HG02610 (cell line): Measurements from ENCODE around the gene KCNQ1.

ENCODE experiments used
- ATAC-seq: cut with Tn5 transposase; IDR thresholded peaks from one replicate; pipeline ENCODE4 v1.9.1; 2021; ENCODE audit warnings: mild to moderate bottlenecking, moderate library complexity; ENCODE audit not compliant: unreplicated experiment

Gene KCNQ1

DNA sequence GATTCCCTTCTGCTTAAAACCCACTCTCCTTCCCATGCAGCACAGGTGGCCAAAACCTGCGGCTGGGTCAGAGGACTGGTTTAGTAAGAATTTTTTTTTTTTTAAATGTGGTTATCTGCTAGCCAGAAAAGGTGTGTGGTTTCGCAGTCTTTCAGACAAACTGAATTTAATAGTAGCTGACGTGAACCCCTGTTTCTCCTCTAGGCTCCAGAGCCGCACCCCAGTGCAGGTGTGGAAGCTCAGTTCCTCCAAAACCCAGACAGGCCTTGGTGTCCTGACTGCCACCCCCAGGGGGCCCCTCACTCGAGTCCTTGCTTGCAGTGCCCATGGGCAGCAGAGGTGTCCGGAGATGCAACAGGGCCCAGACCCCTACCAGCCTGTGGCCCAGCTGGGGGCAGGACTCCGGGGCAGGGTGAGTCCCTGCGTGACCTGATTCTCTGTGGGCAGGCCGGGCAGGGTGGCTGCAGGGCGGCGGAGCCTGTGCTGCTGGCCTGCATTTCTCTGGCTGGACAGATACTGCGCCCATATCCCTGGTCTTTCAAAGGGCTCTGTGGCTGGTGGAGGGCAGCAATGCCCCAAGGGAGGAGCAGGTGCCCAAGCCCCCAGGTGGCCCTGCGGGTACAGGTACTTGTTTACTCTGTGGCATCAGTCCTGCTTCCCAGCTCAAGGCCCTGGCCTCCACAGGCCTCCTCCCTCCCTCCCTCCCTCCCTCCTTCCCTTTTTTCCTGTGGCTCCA lies 15.2 kb downstream of the KCNQ1 start:
- ATAC-seq, result no peak

DNA sequence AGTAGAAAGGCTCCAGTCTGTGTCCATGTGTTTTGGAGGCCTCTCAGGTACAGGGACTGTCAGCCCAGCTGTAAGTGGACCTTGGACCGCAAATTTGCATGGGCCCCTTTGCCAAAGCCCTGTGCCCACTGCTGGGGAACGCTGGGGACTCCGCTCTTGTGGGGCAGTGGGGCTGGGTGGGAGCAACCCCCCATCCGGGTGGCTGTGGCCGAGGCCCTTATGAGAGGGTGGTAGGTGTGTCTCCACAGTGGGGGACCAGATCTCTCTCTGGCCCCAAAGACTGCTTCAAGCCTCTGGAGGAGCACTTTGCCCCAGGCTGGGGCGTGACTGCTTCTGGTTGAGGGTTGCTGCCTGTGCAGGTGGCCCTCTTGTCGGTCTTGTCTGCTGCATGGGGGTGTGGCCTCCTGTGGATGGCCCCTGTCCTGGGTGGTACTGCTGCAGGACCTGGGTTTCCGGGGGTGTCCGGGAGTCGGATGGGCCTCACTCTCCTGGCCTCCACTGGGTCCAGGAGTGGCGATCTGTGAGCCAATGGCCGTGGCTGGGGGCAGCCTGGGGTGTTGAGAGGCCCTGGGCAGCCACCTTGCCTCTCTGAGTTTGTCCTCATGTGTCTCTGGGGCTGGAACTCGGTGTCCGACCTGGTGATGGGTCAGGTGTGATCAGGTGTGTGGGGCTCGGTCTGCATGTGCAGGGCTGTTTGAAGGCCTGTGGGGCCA lies 15.9 kb downstream of the KCNQ1 start:
- ATAC-seq, result no peak

DNA sequence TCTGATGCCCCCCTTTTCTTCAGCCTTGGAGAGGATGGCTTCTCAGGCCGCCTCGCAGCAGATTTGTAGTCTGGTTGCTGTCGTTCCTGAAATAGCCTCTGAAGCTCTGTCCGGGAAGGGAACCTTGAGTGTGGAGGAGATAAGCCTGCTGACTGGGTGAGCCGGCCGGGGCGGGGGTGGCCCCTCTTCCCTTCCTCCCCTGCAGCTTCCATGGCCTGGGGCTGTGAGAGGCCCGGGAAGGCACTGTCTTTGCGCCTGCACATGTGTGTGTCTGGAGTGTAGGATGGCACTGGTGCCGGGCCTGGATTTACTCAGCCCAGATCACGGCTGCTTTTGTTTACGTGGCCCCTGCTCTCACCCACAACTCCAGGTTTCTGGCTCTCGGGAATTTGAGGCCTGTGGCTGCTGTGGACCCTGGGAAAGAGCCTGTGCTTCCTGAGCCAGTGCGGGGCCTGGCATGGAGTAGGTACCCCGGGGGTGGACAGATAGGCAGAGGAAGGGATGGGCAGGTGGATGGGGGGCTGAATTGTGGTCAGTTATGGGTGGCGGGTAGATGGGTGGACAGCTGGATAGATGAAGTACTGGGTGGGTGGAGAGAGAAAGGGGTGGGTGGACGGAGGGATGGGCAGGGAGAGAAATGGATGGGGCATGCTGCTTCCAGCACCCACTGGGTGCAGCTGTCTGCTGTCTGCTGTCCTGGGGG lies 16.6 kb downstream of the KCNQ1 start:
- ATAC-seq, result no peak

DNA sequence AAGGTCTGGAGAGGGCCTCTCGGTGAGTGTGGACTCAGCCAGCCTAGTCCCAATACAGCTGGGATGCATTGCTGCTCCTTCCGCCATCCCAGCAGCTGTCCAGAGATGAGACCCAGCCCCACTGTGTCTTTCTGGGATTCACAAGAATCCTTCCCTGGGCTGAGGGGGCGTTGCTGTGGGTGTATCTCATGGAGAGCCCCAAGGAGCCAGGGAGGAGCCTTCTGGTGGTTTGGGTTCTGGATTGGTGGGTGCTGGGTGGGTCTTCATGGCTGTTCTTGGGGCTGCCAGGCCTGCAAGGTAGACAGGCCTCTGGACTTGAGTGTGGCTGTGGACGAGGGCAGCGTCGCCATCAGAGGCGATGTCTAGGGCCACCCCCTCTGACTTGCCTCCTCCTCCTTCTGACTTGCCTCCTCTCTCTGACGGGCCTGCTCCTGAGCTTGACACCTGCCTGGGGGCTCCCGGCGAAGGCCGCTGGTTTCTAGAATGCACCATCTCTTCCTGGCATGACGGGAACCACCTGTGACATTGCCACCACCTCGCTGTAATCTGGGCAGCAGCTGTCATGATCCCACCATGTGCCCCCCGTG lies 17.2 kb downstream of the KCNQ1 start:
- ATAC-seq, result no peak

DNA sequence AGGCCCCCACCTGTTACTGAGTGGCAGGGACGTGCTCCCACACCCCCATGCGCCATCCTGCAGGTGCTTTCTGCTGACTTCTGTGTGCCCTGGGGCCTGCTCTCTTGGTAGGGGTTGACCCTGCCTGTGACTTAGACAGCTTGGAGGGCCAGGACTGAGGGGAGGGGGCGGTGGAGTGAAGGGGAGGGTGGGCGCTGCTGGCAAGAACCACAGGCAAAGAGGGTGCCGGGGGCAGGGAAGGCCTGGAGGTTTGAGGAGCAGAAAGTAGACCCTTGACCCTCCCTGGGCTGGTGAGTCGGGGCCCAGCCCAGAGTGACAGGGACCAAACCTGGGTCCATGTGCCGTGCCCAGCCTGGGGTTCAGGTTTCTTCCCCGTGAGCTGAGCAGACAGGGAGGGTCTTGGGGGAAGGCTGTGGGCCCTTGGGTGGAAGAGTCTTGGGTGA lies 17.8 kb downstream of the KCNQ1 start:
- no peak for ATAC-seq

DNA sequence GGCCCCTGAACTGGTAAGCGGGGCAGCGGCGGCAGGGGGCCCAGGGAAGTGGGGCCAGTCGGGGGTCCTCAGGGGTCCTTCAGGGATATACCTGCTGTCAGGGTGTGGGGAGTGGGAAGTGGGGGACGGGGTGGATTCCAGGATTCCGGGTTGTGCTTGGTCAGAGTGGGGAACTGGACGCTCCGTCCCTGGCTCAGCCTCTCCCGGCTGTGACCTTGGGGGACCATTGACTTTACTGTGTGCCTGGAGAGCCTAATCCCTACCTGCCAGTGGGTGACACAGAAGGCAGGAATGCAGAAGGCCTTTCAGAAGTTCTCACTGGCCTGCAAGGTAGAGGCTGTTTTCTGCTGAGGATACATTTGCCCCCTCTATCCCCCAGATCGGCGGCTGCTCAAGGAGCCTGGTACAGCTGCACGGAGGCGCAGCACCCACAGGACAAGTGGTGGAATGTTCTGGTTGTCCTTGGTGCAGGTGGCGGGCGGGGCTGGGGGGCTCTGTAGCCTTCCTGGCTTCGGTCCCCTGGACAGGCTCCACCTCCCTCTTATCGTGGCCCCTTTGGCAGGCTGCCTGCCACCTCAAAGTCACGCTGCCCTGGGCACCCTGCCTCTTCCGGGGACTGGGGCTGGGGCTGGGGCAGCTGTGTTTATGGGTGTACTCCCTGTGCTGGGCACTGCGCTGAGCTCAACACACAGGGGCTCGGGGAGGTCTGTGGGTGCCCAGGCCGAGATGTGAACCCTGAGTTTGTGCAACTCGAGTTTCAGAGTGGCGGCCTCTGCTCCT lies 18.4 kb downstream of the KCNQ1 start:
- no peak for ATAC-seq

DNA sequence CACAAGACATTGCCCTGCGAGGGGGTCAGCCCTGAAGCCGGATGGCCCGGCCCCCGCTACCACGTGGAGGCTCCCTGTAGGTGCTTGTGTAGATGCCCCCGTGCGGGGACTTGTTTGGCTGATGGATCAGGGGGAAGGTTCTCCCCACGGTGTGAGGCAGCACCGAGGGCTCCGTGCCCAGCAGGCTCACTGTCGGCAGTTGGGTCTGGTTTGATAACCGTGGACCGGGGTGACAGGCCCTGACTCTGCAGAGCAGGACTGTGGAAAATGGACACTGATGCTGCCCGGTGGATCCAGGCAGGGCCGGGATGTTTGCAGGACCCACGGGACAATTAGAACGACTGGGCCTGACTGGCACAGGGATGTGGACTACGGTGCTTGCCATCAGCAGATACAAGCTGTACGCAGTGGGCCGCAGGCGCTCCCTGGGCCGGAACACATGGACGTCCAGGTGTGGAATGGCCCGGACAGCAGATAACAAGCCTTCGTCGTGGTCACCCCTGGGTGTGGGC lies 19.0 kb downstream of the KCNQ1 start:
- no peak for ATAC-seq

DNA sequence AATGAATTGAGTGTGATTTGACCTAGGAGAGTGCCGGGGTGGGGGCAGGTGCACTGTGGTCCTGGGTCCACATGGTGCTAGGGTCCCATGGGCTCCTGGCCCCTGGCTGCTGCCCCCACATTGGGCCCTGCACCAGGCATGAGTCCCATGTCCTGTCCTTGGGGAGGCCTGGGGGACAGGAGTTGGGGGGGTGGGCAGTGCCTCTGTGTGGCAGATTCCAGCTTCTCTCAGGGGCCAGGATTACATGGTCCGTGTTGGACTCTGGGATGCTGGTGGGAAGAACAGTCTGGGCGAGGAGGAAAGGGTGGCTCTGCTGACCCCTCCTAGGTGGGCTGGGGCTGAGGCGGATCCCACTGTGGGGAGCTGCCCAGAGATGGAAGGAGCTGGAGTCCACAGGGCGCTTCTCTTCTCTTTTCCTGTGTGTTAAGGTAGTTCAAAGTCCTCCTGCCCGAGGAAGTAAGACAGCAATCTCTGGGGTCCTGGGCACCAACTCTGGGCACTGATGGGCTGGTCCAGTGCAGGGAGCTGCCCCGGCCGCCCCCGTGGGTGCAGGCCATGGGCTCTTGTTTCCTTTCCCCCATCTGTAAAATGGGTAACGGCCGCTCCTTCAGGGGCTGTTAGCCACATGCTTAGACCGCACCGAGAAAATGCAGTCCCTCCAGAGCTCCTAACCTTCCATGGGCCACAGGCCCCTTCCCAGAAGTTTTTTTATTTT lies 19.8 kb downstream of the KCNQ1 start:
- ATAC-seq, result no peak

DNA sequence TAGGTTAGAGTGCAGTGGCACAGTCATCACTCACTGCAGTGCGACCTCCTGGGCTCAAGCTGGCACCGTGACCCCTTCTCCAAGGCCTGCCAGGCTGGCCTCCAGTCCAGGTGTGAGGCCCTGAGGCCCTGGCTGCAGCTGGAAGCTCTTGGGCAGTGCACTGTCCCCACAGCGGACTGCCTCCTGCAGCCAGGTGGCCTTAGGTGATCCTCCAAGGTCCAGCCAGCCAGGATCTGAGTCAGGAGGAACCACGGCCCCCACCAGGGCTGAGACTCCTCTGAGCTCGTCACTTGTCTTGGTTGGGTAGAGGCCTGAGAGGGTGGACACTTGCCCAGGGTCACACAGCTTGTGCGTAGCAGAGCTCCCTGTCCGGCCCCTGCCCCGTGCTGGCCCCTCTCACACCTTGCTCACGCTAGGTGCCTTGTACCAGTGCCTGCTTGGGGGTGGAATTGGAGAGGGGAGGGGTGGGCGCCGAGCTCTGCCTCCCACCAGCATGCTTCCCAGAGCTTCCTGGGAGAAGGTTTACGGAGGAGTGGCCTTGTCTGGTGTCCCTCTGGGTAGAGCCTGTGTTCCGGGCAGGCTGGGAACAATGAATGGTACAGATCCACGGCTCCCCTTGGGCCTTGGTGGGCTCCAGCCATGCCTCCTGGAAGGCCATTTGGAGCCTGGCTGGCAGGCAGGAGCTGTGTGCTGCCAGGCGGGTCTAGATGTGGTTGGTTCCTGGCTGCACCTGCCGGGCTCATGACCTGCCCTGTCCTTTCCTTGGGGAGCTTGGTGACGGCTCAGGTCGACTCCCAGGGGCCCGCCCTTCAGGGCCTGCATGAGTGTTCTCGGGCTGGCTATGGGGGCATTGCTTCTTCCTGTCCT lies 20.6 kb downstream of the KCNQ1 start:
- no peak for ATAC-seq

DNA sequence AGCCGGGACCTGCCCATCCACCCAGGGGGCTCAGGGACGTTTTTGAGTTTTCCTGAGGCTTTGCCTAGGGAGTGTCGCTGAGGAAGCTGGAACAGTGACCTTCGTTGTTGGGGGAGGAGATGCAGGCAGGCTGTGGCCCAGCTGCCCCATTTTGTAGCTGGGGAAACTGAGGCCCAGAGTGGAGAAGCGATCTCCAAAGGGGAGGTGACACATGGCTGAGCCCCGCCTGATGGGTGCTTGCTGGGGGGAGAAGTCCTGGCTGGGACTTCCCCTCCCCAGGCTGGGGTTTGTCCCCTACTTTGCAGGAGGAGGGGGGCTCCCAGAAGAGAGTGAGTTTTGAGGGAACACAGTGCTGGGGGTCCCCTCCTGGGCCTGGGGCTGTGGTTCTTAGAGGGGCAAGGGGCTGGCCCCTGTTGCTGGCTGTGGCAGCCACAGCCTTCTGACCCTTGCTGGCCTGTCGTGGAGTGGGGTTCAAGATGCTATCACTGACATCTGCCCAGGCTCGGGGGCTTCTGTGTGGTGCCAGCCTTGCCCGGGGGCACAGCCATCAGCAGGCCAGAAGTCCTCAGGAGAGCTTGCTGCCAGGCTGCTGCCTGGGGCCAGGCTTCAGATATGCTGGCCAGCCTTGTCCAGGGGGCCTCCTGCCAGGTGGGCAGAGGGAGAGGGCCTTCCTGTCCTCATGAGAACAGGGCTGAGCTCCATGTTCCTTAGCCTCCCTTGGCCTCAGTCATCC lies 21.4 kb downstream of the KCNQ1 start:
- ATAC-seq, result no peak

DNA sequence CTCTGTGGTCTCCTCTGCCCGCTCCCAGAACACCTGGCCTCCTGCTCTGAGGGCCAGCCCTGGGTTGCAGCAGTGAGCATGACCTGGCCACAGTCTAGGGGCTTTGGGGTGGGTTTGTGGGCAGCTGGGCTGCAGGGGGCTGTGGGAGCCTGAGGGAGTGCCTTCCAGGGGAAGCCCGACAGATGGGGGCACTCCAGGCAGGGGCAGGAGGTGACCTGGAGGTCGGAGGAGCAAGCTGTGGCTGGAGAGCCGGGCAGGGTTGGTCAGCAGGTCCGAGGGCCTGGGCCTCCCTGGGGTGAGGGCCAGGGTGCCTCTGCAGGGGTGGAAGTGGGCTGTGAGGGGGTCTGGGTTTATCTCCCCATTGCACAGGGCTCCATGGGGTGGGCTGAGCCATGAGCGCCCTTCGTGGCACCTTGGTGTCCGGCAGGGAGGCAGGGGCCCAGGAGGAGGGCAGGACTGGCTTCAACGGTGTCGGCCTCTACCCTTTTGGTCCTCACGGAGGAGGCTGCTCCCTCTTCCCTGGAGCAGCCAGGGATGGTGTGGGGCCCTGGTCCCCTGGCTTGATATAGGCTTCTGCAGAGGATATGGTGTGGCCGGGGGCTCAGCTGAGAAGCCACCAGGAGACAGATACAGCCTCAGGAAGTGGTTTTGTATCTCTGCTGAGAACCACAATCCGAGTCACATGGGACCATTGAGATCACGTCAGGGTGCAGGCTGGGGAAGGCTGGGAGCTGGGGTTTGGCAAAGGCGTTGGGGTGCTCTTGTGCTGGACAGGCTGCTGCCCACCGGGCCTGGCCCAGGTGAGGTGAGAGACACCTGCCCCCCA lies 22.3 kb downstream of the KCNQ1 start:
- no peak for ATAC-seq

DNA sequence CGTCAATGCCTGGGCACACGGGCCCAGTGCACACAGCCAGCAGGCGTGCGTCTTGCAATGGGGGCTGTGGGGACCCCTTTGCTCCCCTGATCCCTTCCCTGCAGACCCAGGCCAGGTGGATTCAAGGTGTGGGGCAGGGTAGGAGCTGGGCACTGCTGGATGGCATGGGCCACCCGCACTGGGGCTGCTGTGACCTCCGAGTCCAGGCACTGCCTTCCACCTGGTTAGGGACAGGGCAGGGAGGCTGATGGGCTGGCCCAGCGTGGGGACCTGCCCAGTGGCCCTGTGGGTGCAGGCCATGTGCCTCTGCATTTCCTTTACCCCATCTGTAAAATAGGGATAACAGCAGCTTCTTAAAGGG lies 22.9 kb downstream of the KCNQ1 start:
- no peak for ATAC-seq

DNA sequence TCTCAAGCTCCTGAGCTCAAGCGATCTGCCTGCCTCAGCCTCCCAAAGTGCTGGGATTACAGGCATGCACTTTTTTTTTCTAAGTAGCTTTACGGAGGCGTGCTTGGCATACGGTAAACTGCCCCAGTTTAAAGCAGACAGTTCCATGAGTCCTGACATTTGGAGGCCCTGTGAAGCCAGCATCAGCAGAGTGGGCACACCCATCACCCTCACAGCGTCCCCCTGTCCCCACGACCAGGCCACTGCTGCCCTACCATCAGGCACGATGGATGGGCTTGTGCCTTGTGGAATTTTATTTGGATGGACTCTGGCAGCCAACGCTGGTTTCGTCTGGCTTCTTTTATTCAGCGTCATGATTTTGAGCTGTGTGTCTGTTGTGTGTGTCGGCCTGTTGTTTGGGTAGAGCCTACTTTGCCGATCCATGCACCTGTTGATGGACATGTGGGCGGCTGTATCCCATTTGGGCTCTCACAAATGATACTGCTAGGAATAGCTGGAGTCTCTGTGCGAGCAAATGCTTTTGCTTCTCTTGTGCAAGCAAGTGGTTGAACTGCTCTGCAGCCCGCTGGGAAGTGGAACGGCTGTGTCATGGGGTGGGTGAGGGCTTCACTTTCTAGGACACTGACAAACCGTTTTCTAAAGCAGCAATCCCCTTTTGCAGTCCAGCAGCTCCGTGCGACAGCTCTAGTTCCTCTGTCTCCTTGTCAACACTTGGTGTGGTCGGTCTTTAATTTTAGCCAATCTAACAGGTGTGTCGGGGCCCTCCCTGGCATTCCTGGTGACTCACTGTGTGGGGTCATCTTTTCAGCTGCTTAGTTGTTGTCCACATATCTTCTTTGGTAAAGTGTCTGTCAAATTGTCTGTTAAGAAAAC lies 23.8 kb downstream of the KCNQ1 start:
- no peak for ATAC-seq

DNA sequence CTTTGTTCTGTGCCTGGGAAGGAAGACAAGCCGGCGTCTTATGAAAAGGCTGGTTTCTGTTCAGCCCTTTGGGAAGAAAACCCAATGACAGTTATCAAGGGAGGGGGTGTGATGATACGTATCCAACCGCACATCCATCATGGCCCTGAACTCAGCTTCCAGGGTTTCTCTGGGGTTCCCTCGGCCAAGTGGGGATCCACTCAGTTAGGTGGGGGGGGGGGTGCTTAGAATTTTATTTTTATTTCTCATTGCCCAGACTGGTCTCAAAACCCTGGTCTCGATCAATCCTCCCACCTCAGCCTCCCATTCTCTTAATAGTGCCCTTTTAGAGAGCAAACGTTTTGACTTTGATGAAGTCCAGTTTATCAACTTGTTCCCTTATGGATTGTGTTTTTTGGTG lies 25.7 kb downstream of the KCNQ1 start:
- no peak for ATAC-seq

DNA sequence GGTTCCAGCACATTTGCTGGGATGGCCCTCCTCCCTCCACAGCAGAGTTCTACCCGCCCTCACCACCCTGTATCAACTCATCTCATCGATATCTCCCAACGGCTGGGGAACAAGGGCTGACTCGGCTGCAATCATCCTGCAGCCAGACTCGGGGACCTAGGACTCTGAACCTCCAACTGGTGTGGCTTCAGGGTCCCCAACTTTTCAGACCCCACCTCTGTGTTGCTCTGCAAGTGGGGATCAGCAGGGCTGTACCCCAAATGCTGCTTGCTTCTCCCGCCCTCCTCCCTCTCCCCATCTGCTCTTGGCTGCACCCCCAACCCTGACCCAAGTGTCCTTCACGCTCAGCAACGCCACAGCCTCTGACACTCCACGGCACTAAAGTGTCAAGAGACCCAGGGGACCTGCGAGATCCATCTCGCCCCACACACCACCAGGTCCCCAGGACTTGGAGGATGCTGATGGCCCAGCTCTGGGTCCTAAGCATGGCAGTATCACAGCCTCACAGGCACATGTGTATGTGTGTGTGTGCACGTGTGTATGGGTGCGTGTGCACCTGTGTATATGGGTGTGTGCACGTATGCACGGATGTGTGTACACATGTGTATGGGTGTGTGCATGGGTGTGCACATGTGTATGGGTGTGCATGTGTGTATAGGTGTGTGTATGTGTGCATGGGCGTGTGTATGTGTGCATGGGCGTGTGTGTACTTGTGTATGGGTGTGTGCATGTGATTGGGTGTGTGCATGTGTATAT lies 26.4 kb downstream of the KCNQ1 start:
- ATAC-seq, result no peak

DNA sequence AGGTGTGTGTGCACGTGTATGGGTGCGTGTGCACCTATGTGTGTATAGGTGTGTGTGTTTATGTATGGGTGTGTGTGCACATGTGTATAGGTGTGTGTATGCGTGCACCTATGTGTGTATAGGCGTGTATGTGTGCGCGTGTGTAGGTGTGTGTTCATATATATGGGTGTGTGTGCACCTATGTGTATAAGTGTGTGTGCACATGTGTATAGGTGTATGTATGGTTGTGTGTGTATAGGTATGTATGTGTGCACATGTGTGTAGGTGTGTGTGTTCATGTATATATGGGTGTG lies 26.9 kb downstream of the KCNQ1 start:
- ATAC-seq, result no peak
